H1 (cell line): ENCODE data around the gene RBM15. TPM values are rescaled to one million over a fixed set of nuclear protein-coding genes. Genes with fewer than 3 reads are reported as not detected.

Source experiments
- CHD2 ChIP-seq: IDR thresholded peaks from 2 replicates; pipeline ENCODE4 v1.6.1; 2012; ENCODE audit warnings: low read length, improper control_type of control experiment
- GABPA ChIP-seq: IDR thresholded peaks from 2 replicates; pipeline ENCODE4 v1.6.1; 2011; ENCODE audit warnings: mild to moderate bottlenecking, low read length, moderate library complexity, borderline replicate concordance; ENCODE audit not compliant: insufficient read depth
- JUN ChIP-seq: IDR thresholded peaks from 2 replicates; pipeline ENCODE4 v1.6.1; 2011; ENCODE audit warnings: low read depth, mild to moderate bottlenecking, improper control_type of control experiment, low read length
- JUND ChIP-seq: IDR thresholded peaks from 2 replicates; pipeline ENCODE4 v1.6.1; 2011; ENCODE audit warnings: mild to moderate bottlenecking, improper control_type of control experiment, low read length
- KDM1A ChIP-seq: fragments of 200-600, 300-600 bp; sonication (generic); IDR thresholded peaks from 2 replicates; pipeline ENCODE4 v1.7.1; 2016; ENCODE audit warnings: mild to moderate bottlenecking, low read length, borderline replicate concordance
- KDM5A ChIP-seq: fragments of 200-600 bp; IDR thresholded peaks from 2 replicates; pipeline ENCODE4 v1.7.1; 2012; ENCODE audit warnings: mild to moderate bottlenecking, low read length, inconsistent platforms, mixed read lengths
- POU5F1 ChIP-seq: IDR thresholded peaks from 2 replicates; pipeline ENCODE4 v1.6.1; 2011; ENCODE audit warnings: low read depth, mild to moderate bottlenecking, low read length, moderate library complexity
- SIN3A ChIP-seq, 2 experiments: IDR thresholded peaks in 1 of 2; conservative IDR thresholded peaks in 1 of 2; 2 replicates each; pipeline ENCODE4 v1.6.1; 2011 to 2012; ENCODE audit warnings: low read length in 2 of 2, improper control_type of control experiment in 1 of 2, low read depth in 1 of 2, mild to moderate bottlenecking in 1 of 2
- SP1 ChIP-seq: IDR thresholded peaks from 2 replicates; pipeline ENCODE4 v1.6.1; 2011; ENCODE audit warnings: low read depth, low read length
- SP4 ChIP-seq: IDR thresholded peaks from 2 replicates; pipeline ENCODE4 v1.6.1; 2012; ENCODE audit warnings: low read length, inconsistent platforms
- SRF ChIP-seq: IDR thresholded peaks from 2 replicates; pipeline ENCODE4 v1.6.1; 2011; ENCODE audit warnings: mild to moderate bottlenecking, low read depth, low read length, moderate library complexity
- polyA plus RNA-seq, 7 experiments: library from polyadenylated mRNA; depleted of rRNA in 3 of 7; stranded (reverse) in 5 of 7; unstranded in 2 of 7; fragments of >200 nt in 5 of 7; fragments of 200-250 nt in 2 of 7; gene quantifications; 1 replicate in 5 of 7; 2 replicates in 1 of 7; 4 replicates in 1 of 7; pipeline versions ENCODE4 v1.2.1 to v1.2.3, GENCODE V29; 2011 to 2013; ENCODE audit warnings: missing spikeins in 2 of 7, mixed read lengths in 2 of 7
- total RNA-seq: library from RNA; stranded (reverse); fragmentation: NEBNext Ultra II Directional; extraction: Animal tissue kit (Norgen Biotek cat#: 25700); gene quantifications from 2 replicates; pipeline ENCODE4 v1.2.1, GENCODE V29; 2021
- TF ChIP-seq, protein P1 (sequence below): fragments of 300-600 bp; sonication (generic); IDR thresholded peaks from 2 replicates; pipeline ENCODE4 v1.7.1; 2012; ENCODE audit warnings: low read length, moderate library complexity, mild to moderate bottlenecking, inconsistent platforms; ENCODE audit not compliant: insufficient replicate concordance

RBM15 gene
- total and polyA plus RNA-seq, 2 of the 8 experiments (the other 6 are each of a cell fraction or from before 2014, with no cell fraction given) = 13.5 to 44.9 TPM

DNA sequence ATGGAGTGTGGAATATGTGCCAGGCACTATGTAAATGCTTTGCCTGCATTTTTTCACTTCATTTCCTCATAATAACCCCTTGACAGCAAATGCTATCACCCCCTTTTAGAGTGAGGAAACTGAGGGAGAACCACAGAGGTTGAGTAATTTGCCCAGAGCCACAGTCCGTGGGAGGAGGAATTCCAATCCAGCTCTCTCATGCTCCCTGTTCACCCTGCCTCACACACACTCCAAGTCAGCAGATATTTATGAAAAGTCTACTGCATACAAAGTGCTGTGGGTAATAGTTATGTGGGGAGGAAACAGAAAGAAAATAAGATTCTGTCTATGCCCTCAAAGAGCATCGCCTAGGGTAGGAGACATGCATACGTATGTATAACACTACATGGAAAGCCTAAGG is 30.9 kb upstream of the RBM15 start (continued):
- TF ChIP-seq, protein P1, sequence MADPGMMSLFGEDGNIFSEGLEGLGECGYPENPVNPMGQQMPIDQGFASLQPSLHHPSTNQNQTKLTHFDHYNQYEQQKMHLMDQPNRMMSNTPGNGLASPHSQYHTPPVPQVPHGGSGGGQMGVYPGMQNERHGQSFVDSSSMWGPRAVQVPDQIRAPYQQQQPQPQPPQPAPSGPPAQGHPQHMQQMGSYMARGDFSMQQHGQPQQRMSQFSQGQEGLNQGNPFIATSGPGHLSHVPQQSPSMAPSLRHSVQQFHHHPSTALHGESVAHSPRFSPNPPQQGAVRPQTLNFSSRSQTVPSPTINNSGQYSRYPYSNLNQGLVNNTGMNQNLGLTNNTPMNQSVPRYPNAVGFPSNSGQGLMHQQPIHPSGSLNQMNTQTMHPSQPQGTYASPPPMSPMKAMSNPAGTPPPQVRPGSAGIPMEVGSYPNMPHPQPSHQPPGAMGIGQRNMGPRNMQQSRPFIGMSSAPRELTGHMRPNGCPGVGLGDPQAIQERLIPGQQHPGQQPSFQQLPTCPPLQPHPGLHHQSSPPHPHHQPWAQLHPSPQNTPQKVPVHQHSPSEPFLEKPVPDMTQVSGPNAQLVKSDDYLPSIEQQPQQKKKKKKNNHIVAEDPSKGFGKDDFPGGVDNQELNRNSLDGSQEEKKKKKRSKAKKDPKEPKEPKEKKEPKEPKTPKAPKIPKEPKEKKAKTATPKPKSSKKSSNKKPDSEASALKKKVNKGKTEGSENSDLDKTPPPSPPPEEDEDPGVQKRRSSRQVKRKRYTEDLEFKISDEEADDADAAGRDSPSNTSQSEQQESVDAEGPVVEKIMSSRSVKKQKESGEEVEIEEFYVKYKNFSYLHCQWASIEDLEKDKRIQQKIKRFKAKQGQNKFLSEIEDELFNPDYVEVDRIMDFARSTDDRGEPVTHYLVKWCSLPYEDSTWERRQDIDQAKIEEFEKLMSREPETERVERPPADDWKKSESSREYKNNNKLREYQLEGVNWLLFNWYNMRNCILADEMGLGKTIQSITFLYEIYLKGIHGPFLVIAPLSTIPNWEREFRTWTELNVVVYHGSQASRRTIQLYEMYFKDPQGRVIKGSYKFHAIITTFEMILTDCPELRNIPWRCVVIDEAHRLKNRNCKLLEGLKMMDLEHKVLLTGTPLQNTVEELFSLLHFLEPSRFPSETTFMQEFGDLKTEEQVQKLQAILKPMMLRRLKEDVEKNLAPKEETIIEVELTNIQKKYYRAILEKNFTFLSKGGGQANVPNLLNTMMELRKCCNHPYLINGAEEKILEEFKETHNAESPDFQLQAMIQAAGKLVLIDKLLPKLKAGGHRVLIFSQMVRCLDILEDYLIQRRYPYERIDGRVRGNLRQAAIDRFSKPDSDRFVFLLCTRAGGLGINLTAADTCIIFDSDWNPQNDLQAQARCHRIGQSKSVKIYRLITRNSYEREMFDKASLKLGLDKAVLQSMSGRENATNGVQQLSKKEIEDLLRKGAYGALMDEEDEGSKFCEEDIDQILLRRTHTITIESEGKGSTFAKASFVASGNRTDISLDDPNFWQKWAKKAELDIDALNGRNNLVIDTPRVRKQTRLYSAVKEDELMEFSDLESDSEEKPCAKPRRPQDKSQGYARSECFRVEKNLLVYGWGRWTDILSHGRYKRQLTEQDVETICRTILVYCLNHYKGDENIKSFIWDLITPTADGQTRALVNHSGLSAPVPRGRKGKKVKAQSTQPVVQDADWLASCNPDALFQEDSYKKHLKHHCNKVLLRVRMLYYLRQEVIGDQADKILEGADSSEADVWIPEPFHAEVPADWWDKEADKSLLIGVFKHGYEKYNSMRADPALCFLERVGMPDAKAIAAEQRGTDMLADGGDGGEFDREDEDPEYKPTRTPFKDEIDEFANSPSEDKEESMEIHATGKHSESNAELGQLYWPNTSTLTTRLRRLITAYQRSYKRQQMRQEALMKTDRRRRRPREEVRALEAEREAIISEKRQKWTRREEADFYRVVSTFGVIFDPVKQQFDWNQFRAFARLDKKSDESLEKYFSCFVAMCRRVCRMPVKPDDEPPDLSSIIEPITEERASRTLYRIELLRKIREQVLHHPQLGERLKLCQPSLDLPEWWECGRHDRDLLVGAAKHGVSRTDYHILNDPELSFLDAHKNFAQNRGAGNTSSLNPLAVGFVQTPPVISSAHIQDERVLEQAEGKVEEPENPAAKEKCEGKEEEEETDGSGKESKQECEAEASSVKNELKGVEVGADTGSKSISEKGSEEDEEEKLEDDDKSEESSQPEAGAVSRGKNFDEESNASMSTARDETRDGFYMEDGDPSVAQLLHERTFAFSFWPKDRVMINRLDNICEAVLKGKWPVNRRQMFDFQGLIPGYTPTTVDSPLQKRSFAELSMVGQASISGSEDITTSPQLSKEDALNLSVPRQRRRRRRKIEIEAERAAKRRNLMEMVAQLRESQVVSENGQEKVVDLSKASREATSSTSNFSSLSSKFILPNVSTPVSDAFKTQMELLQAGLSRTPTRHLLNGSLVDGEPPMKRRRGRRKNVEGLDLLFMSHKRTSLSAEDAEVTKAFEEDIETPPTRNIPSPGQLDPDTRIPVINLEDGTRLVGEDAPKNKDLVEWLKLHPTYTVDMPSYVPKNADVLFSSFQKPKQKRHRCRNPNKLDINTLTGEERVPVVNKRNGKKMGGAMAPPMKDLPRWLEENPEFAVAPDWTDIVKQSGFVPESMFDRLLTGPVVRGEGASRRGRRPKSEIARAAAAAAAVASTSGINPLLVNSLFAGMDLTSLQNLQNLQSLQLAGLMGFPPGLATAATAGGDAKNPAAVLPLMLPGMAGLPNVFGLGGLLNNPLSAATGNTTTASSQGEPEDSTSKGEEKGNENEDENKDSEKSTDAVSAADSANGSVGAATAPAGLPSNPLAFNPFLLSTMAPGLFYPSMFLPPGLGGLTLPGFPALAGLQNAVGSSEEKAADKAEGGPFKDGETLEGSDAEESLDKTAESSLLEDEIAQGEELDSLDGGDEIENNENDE = no peak
- TF ChIP-seq SRF = no peak
- no peak for TF ChIP-seq CHD2
- TF ChIP-seq SP4 = no peak
- TF ChIP-seq JUN = no peak
- no peak for TF ChIP-seq JUND
- TF ChIP-seq SIN3A (conservative IDR thresholded peaks at IDR 0.05 in 1 of 2, IDR thresholded peaks at IDR 0.05 in 1 of 2; ENCODE audit: low read depth in 1 of 2, low read length in 2 of 2) = no peak
- TF ChIP-seq KDM5A = no peak
- no peak for TF ChIP-seq GABPA
- no peak for TF ChIP-seq POU5F1
- TF ChIP-seq SP1 = no peak
- no peak for TF ChIP-seq KDM1A
